CD14-positive monocyte (primary cell): Measurements from ENCODE around the gene EDIL3. TPM values are rescaled to one million over a fixed set of nuclear protein-coding genes. Genes with fewer than 3 reads are reported as not detected.

ENCODE experiments used
- DNase-seq, 3 donors: peaks; one replicate each; pipeline ENCODE4 v3.0.0-alpha.2; 2011 to 2022
- H2AFZ ChIP-seq: 2 replicates; pipeline ENCODE4 v1.6.0; 2012; ENCODE audit warnings: mild to moderate bottlenecking, low read depth, low read length, inconsistent platforms; ENCODE audit not compliant: insufficient read depth, poor library complexity, severe bottlenecking
- H3K27ac ChIP-seq, 2 donors: 1 replicate in 1 of 2; 2 replicates in 1 of 2; pipeline ENCODE4 v1.5.1; 2012 to 2013; ENCODE audit warnings: low read length in 2 of 2, control low read depth in 1 of 2, inconsistent platforms in 1 of 2, low read depth in 1 of 2, mild to moderate bottlenecking in 1 of 2
- H3K27me3 ChIP-seq, 2 donors: one replicate each; pipeline versions ENCODE4 v1.6.0 to v1.6.1; 2011 to 2013; ENCODE audit warnings: low read length in 2 of 2; ENCODE audit not compliant: control insufficient read depth in 2 of 2, insufficient read depth in 2 of 2
- H3K36me3 ChIP-seq, 2 donors: replicated peaks in 1 of 2; 1 replicate in 1 of 2; 2 replicates in 1 of 2; pipeline versions ENCODE4 v1.5.1 to v1.6.1; 2012 to 2013; ENCODE audit warnings: low read length in 2 of 2, control low read depth in 1 of 2, inconsistent platforms in 1 of 2, mild to moderate bottlenecking in 1 of 2; ENCODE audit not compliant: insufficient read depth in 2 of 2, control insufficient read depth in 1 of 2
- H3K4me1 ChIP-seq, 2 donors: 1 replicate in 1 of 2; 2 replicates in 1 of 2; pipeline versions ENCODE4 v1.5.1 to v1.6.1; 2012 to 2013; ENCODE audit warnings: low read length in 2 of 2, control low read depth in 1 of 2, inconsistent platforms in 1 of 2, mild to moderate bottlenecking in 1 of 2, moderate library complexity in 1 of 2; ENCODE audit not compliant: insufficient read depth in 2 of 2, control insufficient read depth in 1 of 2
- H3K4me2 ChIP-seq: replicated peaks from 2 replicates; pipeline ENCODE3; 2012; ENCODE audit warnings: low read length, moderate library complexity, mild to moderate bottlenecking; ENCODE audit not compliant: poor library complexity, severe bottlenecking; ENCODE audit errors: extremely low read depth
- H3K4me3 ChIP-seq, 3 experiments: fragments of 200-600 bp in 1 of 3; sonication (generic) in 1 of 3; replicated peaks in 1 of 3; 1 replicate in 2 of 3; 2 replicates in 1 of 3; pipeline ENCODE4 v1.5.1; 2011 to 2013; ENCODE audit warnings: low read length in 3 of 3, mild to moderate bottlenecking in 3 of 3, control low read depth in 2 of 3, low read depth in 2 of 3, inconsistent platforms in 1 of 3, moderate library complexity in 1 of 3
- H3K79me2 ChIP-seq: 2 replicates; pipeline ENCODE4 v1.6.0; 2012; ENCODE audit warnings: mild to moderate bottlenecking, control low read depth, inconsistent platforms, low read length, moderate library complexity; ENCODE audit not compliant: insufficient read depth
- H3K9ac ChIP-seq: 2 replicates; pipeline ENCODE4 v1.6.0; 2017; ENCODE audit warnings: low read length, mild to moderate bottlenecking; ENCODE audit not compliant: insufficient read depth, poor library complexity, severe bottlenecking
- H3K9me3 ChIP-seq, 2 donors: replicated peaks in 1 of 2; 1 replicate in 1 of 2; 2 replicates in 1 of 2; pipeline versions ENCODE4 v1.5.1 to v1.6.1; 2012 to 2013; ENCODE audit warnings: low read length in 2 of 2, control low read depth in 1 of 2; ENCODE audit not compliant: control insufficient read depth in 1 of 2, insufficient read depth in 1 of 2
- H4K20me1 ChIP-seq: 2 replicates; pipeline ENCODE4 v1.6.0; 2012; ENCODE audit warnings: mild to moderate bottlenecking, low read length, control low read depth, moderate library complexity; ENCODE audit not compliant: insufficient read depth
- H3K27ac Mint-ChIP-seq, 7 donors: one replicate each; pipeline ENCODE4 v1.8.0; 2020; ENCODE audit warnings: mild to moderate bottlenecking in 7 of 7, mixed read lengths in 7 of 7, moderate library complexity in 6 of 7, inconsistent platforms in 2 of 7
- H3K27me3 Mint-ChIP-seq, 3 donors: one replicate each; pipeline ENCODE4 v1.8.0; 2021 to 2022; ENCODE audit warnings: low read depth in 3 of 3, mild to moderate bottlenecking in 3 of 3, mixed read lengths in 3 of 3, moderate library complexity in 3 of 3, inconsistent platforms in 1 of 3
- H3K36me3 Mint-ChIP-seq, 2 donors: one replicate each; pipeline ENCODE4 v1.8.0; 2020; ENCODE audit warnings: mixed read lengths in 2 of 2, inconsistent platforms in 1 of 2, mild to moderate bottlenecking in 1 of 2
- H3K4me1 Mint-ChIP-seq: one replicate; pipeline ENCODE4 v1.8.0; 2020; ENCODE audit warnings: mild to moderate bottlenecking, mixed read lengths
- H3K4me3 Mint-ChIP-seq, 2 donors: one replicate each; pipeline ENCODE4 v1.8.0; 2020; ENCODE audit warnings: mild to moderate bottlenecking in 2 of 2, mixed read lengths in 2 of 2, moderate library complexity in 1 of 2
- H3K9me3 Mint-ChIP-seq, 7 donors: one replicate each; pipeline ENCODE4 v1.8.0; 2020 to 2022; ENCODE audit warnings: mixed read lengths in 7 of 7, mild to moderate bottlenecking in 6 of 7, moderate library complexity in 6 of 7, inconsistent platforms in 2 of 7
- CTCF ChIP-seq: fragments of 200-600 bp; IDR thresholded peaks from one replicate; pipeline ENCODE4 v1.8.0; 2022; ENCODE audit warnings: antibody characterized with exemption, mild to moderate bottlenecking
- WGBS: methylation state at CpG from one replicate; pipeline ENCODE4 v1.1.5; 2013; ENCODE audit warnings: missing lambda C conversion rate; ENCODE audit not compliant: insufficient coverage; 5-methylcytosine and 5-hydroxymethylcytosine counted together
- intact Hi-C, 2 donors: fragments of 100-400 bp; cut with micrococcal nuclease; formaldehyde crosslinking; loops; one replicate each; pipeline versions ENCODE4 v1.15.0 to v1.15.1; 2023
- polyA plus RNA-seq, 3 donors: library from polyadenylated mRNA; depleted of rRNA in 1 of 3; unstranded in 2 of 3; stranded (reverse) in 1 of 3; fragments of 300-500 nt in 2 of 3; fragments of >200 nt in 1 of 3; fragmentation: Illumina TruSeq in 2 of 3; gene quantifications; 1 replicate in 2 of 3; 2 replicates in 1 of 3; pipeline ENCODE4 v1.2.3, GENCODE V29; 2012 to 2021

Gene EDIL3
- polyA plus RNA-seq, 3 donors: 0.09 TPM; not detected in 2

GRCh38 chr5:84344788-84345187 lies 39.9 kb downstream of the EDIL3 start:
- no peak for DNase-seq
- Histone ChIP-seq H4K20me1 (no peaks in the 10 kb centered on the region), H3K9me3 (no peaks in the 10 kb centered on the region), H3K27ac (no peak overlapping the region), H3K27me3 (no peaks in the 10 kb centered on the region), H3K4me1 (no peaks in the 10 kb centered on the region), H2AFZ (no peak overlapping the region), H3K9ac (no peak overlapping the region), H3K4me3 (no peak overlapping the region), H3K79me2 (no peaks in the 10 kb centered on the region), H3K4me2 (no peak overlapping the region), H3K36me3 (no peaks in the 10 kb centered on the region)
- intact Hi-C loops: no loop called here
- Mint-ChIP-seq H3K27ac (no peak overlapping the region), H3K4me3 (no peak overlapping the region), H3K36me3 (no peaks in the 10 kb centered on the region), H3K9me3 (no peaks in the 10 kb centered on the region), H3K27me3 (peaks cover 0 to 2% (median 0%) of the 10 kb centered on the region in 3 donors), H3K4me1 (no peaks in the 10 kb centered on the region)
- WGBS: 86% methylated on average over 1 of the region's 1 CpG
- no peak for TF ChIP-seq CTCF

GRCh38 chr5:84343171-84343570 lies 41.5 kb downstream of the EDIL3 start:
- no peaks in the 10 kb centered on the region for H3K79me2 ChIP-seq
- H4K20me1 ChIP-seq: no peaks in the 10 kb centered on the region
- H3K36me3 ChIP-seq: no peaks in the 10 kb centered on the region
- no peak for DNase-seq
- no peak overlapping the region for H3K27ac Mint-ChIP-seq
- H2AFZ ChIP-seq: no peak overlapping the region
- no peaks in the 10 kb centered on the region for H3K27me3 ChIP-seq
- no peaks in the 10 kb centered on the region for H3K9me3 Mint-ChIP-seq
- TF ChIP-seq CTCF: no peak
- intact Hi-C loops: no loop called here
- H3K4me2 ChIP-seq: no peak overlapping the region
- no peaks in the 10 kb centered on the region for H3K9me3 ChIP-seq
- H3K36me3 Mint-ChIP-seq: no peaks in the 10 kb centered on the region
- no peak overlapping the region for H3K4me3 Mint-ChIP-seq
- H3K4me3 ChIP-seq: no peak overlapping the region
- H3K9ac ChIP-seq: no peak overlapping the region
- H3K27ac ChIP-seq: no peak overlapping the region
- H3K4me1 Mint-ChIP-seq: no peaks in the 10 kb centered on the region
- H3K27me3 Mint-ChIP-seq: peaks cover 0 to 2% (median 0%) of the 10 kb centered on the region in 3 donors
- no peaks in the 10 kb centered on the region for H3K4me1 ChIP-seq
